Esophagus squamous epithelium (tissue), 5 donors: ENCODE results near the gene DTX3. TPM values are rescaled to one million over a fixed set of nuclear protein-coding genes. Genes with fewer than 3 reads are reported as not detected.

Experiments used
- DNase-seq: peaks from one replicate; lab custom pipeline; 2025; lab: John Stamatoyannopoulos, UW
- H3K27ac ChIP-seq, 4 donors: fragments of 200-600 bp; sonication (generic); one replicate each; pipeline ENCODE4 v1.5.1; 2016 to 2019; ENCODE audit warnings: mild to moderate bottlenecking in 1 of 4
- H3K27me3 ChIP-seq, 4 donors: fragments of 200-600 bp; sonication (generic); 1 replicate in 3 of 4; 2 replicates in 1 of 4; pipeline versions ENCODE4 v1.5.1 to v1.6.0; 2017 to 2021; ENCODE audit warnings: antibody characterized with exemption in 1 of 4
- H3K36me3 ChIP-seq, 3 donors: fragments of 200-600 bp; sonication (generic); one replicate each; pipeline ENCODE4 v1.5.1; 2016 to 2019
- H3K4me1 ChIP-seq, 3 donors: fragments of 200-600 bp; sonication (generic); one replicate each; pipeline ENCODE4 v1.5.1; 2017 to 2019
- H3K4me3 ChIP-seq, 4 donors: fragments of 200-600 bp; sonication (generic); 1 replicate in 3 of 4; 2 replicates in 1 of 4; pipeline ENCODE4 v1.5.1; 2016 to 2019; ENCODE audit warnings: mild to moderate bottlenecking in 2 of 4, moderate library complexity in 1 of 4
- H3K9me3 ChIP-seq, 3 donors: fragments of 200-600 bp; sonication (generic); one replicate each; pipeline ENCODE4 v1.5.1; 2016 to 2019
- CTCF ChIP-seq, 6 experiments: fragments of 450-650 bp in 4 of 6; fragments of 200-600 bp in 2 of 6; sonication (generic) in 2 of 6; IDR thresholded peaks; one replicate each; pipeline ENCODE4 v1.5.1; 2016 to 2019; ENCODE audit warnings: antibody characterized with exemption in 6 of 6, mild to moderate bottlenecking in 4 of 6, moderate library complexity in 4 of 6
- POLR2A ChIP-seq, 4 donors: fragments of 450-650 bp; IDR thresholded peaks; one replicate each; pipeline ENCODE4 v1.6.1; 2017; ENCODE audit warnings: antibody characterized with exemption in 4 of 4, mild to moderate bottlenecking in 4 of 4, moderate library complexity in 3 of 4
- WGBS, 2 donors: methylation state at CpG; one replicate each; pipeline ENCODE4 v1.1.5; 2018; 5-methylcytosine and 5-hydroxymethylcytosine counted together
- intact Hi-C: fragments of 100-400 bp; cut with DNase I; formaldehyde crosslinking; loops from one replicate; pipeline ENCODE4 v1.15.0; 2022
- total RNA-seq, 4 donors: library from RNA; depleted of rRNA; stranded (reverse); fragments of >200 nt; gene quantifications; one replicate each; pipeline ENCODE4 v1.1.0, GENCODE V29; 2016
- donor health status: DM: yes; HTN: yes; CAD: no.

DTX3 gene
- total RNA-seq, 4 donors from 2014 or later, result 1.6 to 16.6 (median 5.6) TPM

- intact Hi-C loops, result no loop called here
- TF ChIP-seq CTCF (IDR thresholded peaks at IDR 0.05), result no peak
- TF ChIP-seq POLR2A (IDR thresholded peaks at IDR 0.05), result no peak
- no peaks in the 10 kb centered on the region for H3K36me3 ChIP-seq
- no peak overlapping the region for H3K4me3 ChIP-seq
- no peaks in the 10 kb centered on the region for H3K9me3 ChIP-seq
- no peak for DNase-seq
- peaks cover 4 to 19% (median 4%) of the 10 kb centered on the region in 3 donors for H3K4me1 ChIP-seq
- no peak overlapping the region for H3K27ac ChIP-seq
- WGBS, 2 donors, result 26 to 47% methylated on average over 8 to 9 of the region's 9 CpGs
- peaks cover 13 to 100% (median 21%) of the 10 kb centered on the region in 4 donors for H3K27me3 ChIP-seq
These were observed 22.4 kb downstream of the DTX3 start for GRCh38 chr12:57626921-57627445.

DNA sequence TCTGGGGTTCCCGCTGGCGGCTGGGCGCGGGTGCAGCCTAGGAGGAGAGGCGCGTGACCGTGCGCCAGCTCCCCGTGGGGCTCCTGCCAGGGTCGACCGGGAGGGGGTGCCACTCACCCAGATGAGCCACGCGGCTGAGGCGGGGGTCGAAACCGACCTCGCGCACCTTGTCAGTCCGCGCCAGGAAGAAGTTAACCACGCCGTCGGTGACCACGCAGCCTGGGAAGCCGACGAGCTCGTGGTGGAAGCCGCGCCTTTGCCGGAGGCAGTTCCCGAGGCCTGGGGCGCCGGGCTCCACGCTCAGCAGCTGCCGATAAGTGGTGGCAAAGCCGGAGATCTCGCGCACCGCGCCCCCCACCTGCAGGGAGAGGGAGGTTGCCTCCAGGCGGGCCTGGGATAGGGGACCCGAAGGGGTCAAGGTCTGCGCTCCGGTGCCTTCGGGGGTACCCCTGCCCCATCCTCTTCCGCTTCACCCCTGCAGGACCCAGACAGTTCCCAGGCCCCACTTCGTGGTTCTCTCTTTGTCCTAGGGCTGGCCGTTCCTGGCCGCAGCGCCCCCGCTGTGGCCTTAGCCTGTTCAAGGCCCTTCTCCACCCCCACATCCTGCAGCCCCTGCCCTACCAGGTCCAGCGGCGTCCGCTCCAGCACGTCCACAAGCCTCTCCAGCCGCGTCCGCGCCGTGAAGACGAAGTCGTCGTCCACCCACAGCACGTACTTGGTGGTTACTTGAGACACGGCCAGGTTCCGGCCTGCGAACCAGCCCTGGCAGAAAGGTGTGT is 23.1 kb downstream of the DTX3 start:
- no peak for DNase-seq
- Histone ChIP-seq H3K9me3 (no peaks in the 10 kb centered on the region), H3K27me3 (peaks cover 13 to 100% (median 25%) of the 10 kb centered on the region in 4 donors), H3K4me1 (peaks cover 11 to 24% (median 11%) of the 10 kb centered on the region in 3 donors), H3K36me3 (no peaks in the 10 kb centered on the region), H3K27ac (no peak overlapping the region), H3K4me3 (peak overlapping the region in 1 of 4 donors; percentile 34)
- TF ChIP-seq CTCF (IDR thresholded peaks at IDR 0.05), result no peak
- no peak for TF ChIP-seq POLR2A (IDR thresholded peaks at IDR 0.05)
- intact Hi-C loops, result no loop called here
- WGBS, 2 donors, result 20 to 39% methylated on average over 23 to 50 of the region's 67 CpGs

GRCh38 chr12:57628280-57629191 is 23.9 kb downstream of the DTX3 start:
- no peak overlapping the region for H3K27ac ChIP-seq
- peaks cover 17 to 32% (median 18%) of the 10 kb centered on the region in 3 donors for H3K4me1 ChIP-seq
- no peak overlapping the region for H3K4me3 ChIP-seq
- intact Hi-C loops, result no loop called here
- peaks cover 12 to 100% (median 28%) of the 10 kb centered on the region in 4 donors for H3K27me3 ChIP-seq
- H3K9me3 ChIP-seq, result no peaks in the 10 kb centered on the region
- H3K36me3 ChIP-seq, result no peaks in the 10 kb centered on the region
- TF ChIP-seq POLR2A (IDR thresholded peaks at IDR 0.05), result no peak
- TF ChIP-seq CTCF (IDR thresholded peaks at IDR 0.05), result no peak
- 60 to 74% methylated on average over 22 to 28 of the region's 29 CpGs for WGBS, 2 donors
- no peak for DNase-seq

DNA sequence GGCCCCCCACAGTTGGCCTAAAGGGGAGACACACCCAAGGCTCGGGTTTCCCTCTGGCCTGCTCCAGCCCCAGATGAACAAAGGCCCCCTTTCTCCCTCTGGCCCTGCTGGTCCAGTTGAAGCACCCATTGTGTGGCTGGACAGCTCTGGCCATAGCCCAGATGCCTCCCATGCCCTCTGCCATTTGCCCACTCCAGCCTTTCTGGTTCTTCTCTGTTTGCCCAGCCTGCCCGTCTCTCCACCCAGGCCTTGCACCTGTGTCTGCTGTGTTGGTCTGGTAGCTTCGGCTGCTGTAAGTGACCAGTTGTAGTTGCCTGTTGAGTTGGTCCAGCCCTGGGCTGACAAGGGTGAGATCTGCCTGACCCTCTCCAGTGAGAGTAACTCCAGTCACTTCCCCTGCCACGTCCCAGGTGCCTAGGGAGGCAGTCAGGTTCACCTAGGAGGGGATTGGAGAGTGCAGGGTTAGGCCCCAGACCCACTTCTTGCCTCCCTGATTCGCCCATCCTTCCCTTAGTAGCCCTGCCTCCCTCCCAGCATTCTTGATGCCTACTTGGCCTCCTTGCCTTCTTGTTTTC is 25.4 kb downstream of the DTX3 start:
- 80 to 89% methylated on average over 3 to 5 of the region's 5 CpGs for WGBS, 2 donors
- TF ChIP-seq POLR2A (IDR thresholded peaks at IDR 0.05) (no peak), CTCF (IDR thresholded peaks at IDR 0.05) (no peak)
- peaks cover 12 to 93% (median 28%) of the 10 kb centered on the region in 4 donors for H3K27me3 ChIP-seq
- H3K36me3 ChIP-seq, result no peaks in the 10 kb centered on the region
- peaks cover 17 to 33% (median 19%) of the 10 kb centered on the region in 3 donors for H3K4me1 ChIP-seq
- intact Hi-C loops, result no loop called here
- H3K27ac ChIP-seq, result no peak overlapping the region
- no peaks in the 10 kb centered on the region for H3K9me3 ChIP-seq
- no peak for DNase-seq
- H3K4me3 ChIP-seq, result no peak overlapping the region
